NCI-H187 (cell line): ENCODE measurements around the gene ODF2L.

ENCODE experiments used
- DNase-seq, 2 experiments: peaks; one replicate each; lab custom pipeline; 2025; lab: John Stamatoyannopoulos, UW

Gene ODF2L

DNA sequence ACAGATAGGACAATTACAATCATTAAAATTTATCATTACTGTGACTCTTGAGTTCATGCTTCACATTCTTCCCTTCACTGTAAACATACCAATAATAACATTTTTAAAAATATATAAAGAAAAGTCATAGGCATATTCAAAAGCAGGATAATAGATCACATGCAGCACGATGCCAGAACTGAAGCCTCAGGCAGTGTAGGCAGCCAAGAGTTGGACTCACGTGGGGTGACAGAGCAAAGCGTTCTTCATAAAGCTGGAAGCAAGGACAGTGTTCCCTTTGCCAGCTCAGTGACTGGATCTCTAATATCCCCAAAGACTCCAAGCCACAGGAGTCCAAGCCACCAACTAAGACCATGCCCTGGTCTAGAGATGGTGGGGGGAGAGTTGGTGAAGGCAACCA lies 77.7 kb downstream of the ODF2L start:
- DNase-seq = no peak

DNA sequence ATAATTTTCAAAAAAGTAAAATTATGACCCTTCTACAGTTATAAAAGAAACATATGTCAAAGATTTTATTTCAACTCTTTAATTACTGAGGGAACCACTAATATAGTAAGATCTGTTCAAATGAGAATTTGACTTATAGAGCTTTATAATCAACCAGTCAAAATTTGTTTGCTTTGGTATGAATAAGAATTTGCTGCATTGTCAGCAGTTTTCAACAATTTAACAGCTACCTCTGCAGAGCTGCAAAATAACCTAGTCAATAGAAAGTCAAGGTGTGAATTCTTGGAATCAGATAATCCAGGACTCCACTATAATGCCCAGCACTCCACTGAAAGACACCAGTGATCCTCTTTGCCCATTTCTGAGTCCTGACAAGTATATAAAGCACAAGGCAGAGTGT lies 78.2 kb downstream of the ODF2L start:
- DNase-seq = no peak

DNA sequence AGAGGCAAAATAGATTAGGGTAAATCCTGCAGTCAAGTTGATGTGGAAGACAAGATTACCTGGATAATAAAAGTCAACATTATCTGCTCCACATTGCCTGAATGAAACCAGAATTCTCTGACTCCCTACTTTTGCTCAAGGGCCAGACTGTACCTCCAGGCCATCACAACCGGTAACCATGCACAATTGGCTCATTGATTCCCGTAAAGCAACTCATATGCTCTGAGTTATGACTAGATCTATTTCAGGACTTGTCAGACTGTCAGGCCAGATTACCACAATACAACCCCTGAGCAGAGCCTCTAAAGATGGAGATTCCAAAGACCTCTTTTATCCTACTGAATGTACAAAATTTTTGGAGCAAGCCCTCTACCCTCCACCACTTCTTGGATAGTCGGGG lies 90.4 kb downstream of the ODF2L start:
- DNase-seq = no peak

DNA sequence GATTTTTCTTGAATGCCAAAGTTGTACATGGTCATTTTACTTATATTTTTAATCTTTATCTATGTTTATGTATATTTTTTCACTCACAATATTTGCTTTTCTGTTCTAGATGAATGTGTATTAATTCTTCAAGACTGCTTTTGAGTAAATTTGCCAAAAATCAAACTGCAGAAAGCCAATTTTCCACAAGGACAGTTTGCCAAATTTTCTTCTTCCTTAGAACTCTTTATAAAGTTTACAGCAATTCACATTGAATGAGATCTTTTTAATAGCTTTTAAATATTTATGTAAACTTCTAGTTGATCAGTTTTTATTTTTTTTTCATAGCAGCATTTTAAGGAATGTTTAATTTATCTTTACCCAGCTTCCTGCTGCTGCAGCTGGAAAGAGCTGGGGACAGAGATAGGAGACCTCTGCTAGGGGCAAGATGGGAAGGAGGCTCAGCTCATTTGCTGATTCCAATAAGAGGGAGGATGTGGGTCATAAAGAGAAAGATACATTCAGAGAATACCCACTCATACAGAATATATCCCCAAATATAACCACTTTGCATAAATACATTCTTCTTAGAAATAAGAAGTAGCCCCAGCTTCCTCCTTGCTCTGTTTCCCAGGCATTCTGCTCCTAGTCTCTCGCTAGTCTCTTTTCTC lies 93.0 kb downstream of the ODF2L start:
- no peak for DNase-seq
